Activated T-cell treated with anti-CD3 and anti-CD28 coated beads, Interleukin-2, amount 50 U/mL, for 1 hour (primary cell): ENCODE results near the gene POLE.

Experiments used
- DNase-seq: peaks from one replicate; pipeline ENCODE4 v3.0.0-alpha.2; 2020

POLE gene

GRCh38 chr12:132624910-132625630 is 62.1 kb downstream of the POLE start:
- no peak for DNase-seq

DNA sequence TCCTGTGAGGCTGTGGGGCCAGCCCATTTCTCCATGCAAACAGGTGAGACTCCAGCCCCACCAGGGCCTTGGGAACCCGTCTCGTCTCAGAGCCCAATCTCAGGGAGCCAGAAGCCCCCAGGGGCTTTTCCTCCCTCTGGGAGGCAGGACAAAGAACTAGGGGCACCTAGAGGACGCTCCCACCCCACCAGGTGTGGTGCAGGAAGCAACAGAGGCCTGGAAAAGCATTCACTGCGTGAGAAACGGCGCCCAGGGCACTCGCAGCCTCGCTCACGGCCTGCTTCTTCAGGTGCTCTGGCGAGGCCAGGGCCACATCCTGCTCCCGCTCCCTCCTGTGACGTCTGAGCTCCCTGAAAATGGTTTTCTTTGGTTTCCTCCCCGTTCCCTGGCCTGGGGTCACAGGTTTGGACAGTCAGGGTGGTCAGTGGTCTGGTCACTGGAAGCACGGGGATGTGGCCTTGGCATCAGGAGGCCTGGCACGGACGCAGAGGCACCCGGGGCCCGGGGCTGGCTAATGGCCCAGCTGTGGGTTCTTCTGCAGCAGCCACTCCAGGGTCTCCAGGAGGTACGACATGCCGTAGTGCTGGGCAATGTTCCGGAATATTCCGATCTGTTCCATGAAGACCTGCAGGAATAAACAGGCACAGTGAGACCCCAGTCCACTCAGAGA is 62.8 kb downstream of the POLE start:
- DNase-seq: no peak

DNA sequence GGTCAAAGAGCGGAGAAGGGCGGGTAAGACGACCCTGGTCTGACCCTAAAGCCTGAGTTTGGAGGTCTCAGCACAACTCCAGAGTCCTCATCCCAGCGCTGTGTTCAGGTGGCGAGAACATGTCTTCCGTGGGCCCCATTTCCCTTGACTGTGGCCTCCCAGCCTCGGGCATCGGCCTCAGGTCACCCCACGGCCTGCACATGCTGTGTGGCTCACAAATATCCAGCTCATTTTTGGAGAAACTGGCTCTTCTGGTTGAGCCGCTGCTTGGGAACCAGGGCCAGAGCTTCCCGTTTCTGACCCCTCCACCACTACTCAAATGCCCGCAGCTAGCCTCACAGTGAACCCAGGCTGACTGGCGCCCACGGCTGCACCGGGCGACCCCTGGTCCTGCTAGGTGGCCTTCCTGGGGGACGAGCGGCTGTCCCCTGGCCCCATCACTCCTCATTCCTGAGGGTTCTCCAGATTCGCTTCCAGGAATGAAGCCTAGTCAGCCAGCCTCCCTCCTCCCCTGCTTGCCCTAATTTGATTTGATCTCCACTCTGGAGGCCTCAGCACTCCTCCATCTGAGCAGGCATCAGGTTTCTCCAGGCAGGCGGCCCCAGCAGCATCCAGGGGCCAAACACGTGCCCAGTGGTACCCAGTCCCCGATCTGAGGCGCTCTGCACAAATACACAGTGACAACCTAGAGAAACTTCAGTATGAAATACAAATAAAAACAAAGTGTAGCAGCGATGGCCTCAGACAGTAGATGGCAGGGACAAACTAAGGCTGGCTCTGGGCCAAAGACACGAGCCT is 63.9 kb downstream of the POLE start:
- no peak for DNase-seq

GRCh38 chr12:132622437-132623071 is 64.6 kb downstream of the POLE start:
- DNase-seq: no peak

DNA sequence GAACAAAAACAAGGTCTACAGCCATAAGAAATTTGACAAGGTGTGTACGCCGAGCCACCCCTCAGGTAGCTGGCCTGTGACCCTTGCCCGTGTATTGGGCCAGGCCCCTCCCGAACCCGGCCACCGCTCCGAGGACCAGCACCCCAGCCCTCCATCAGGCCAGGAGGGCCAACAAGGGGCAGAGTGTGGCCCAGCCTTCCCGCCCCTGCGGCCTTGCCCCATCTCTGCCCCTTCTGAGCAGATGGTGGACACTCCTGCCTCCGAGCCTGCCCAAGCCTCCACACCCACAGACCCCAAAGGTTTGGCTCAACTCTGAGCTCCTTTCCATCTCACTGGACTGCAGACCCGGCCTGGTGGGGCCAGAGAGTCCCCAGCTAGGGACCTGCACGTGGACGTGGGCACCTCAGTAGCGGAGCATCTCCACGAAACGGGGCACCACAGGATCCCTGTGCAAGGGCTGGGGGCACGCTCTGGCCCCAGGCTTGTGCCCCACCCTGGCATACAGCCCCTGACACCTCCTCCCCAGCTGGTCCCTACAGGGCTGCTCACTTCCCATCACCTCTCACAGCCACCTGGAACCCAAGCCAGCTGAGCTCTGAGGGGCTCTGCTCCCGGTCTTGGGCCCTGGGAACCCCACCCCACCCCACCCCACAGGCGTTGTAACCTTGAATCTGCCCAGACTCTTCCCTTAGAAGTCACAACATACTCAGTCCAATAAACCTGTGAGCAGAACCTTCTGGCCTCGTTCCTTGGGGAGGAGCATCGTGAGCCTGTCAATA is 65.3 kb downstream of the POLE start:
- no peak for DNase-seq

- no peak for DNase-seq
Measured at GRCh38 chr12:132620899-132621656, 66.1 kb downstream of the POLE start.

DNA sequence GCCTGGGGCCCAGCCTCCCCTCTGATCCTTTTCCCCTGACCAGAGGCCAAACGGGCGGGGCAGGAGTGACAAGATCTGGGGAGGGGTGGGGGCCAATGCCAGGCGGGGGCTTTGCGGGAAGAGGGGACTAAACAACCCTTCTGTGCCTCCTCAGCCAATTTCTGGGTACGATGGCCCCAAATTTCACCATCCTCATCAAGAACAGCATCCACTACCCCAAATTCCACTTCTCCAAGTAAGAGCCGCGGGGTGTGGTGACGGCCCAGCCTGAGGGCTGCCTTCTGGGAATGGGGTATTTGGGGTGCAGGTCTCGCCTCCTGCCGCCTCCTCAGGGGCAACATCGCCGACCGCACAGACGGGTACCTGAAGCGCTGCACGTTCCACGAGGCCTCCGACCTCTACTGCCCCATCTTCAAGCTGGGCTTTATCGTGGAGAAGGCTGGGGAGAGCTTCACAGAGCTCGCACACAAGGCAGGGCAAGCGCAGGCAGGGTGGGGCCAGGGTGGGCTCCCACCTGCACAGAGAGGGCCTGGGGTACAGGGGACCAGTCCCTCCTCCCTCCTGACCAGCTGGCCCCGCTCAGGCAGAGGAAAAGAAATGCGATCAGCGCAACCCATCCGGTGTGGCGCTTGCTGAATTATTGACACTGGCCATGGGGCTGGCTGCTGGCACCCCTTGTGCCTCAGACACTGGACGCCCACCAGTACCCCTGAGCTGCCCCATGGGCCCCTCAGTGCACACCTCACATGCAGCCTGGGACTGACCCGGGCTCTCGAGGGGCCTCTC is 66.8 kb downstream of the POLE start:
- DNase-seq: no peak

DNA sequence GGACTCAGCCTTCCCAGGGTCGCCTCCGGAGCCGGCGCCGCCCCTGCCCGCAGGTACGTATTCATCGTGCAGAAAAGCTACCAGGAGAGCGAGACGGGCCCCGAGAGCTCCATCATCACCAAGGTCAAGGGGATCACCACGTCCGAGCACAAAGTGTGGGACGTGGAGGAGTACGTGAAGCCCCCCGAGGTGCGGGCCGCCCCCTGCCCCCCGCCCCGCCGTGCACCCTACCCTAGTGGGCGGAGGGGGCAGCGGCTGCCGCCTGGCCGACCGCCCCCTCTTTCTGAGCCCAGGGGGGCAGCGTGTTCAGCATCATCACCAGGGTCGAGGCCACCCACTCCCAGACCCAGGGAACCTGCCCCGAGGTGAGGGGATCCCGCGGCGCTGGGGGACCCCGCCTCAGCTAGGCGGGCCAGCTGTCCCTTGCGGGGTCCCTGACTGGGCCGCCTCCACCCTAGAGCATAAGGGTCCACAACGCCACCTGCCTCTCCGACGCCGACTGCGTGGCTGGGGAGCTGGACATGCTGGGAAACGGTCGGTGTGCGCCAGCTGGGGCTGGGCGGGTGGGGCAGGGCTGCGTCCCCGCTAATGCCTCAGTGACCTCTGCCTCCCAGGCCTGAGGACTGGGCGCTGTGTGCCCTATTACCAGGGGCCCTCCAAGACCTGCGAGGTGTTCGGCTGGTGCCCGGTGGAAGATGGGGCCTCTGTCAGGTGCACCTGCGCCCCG is 67.6 kb downstream of the POLE start:
- DNase-seq: no peak

- DNase-seq: no peak
Measured at GRCh38 chr12:132619071-132619385, 68.1 kb downstream of the POLE start.

DNA sequence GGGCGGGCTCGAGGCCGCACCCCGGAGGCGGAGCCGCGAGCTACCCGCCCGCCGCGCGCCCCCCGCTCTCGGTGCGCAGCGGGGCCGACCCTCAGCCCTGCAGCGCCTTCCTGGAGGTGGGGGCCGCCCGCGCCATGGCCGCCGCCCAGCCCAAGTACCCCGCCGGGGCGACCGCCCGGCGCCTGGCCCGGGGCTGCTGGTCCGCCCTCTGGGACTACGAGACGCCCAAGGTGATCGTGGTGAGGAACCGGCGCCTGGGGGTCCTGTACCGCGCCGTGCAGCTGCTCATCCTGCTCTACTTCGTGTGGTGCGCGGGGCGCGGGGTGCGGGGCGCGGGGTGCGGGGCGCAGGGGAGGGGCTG is 68.5 kb downstream of the POLE start, which contains the start of gene P2RX2:
Gene P2RX2 (plus strand): TSS at position 94 of the 361 bp plus-strand sequence. CDS start 41 bp downstream, at position 135.
- DNase-seq: no peak

GRCh38 chr12:132617822-132618682 is 69.1 kb downstream of the POLE start:
- DNase-seq: no peak

DNA sequence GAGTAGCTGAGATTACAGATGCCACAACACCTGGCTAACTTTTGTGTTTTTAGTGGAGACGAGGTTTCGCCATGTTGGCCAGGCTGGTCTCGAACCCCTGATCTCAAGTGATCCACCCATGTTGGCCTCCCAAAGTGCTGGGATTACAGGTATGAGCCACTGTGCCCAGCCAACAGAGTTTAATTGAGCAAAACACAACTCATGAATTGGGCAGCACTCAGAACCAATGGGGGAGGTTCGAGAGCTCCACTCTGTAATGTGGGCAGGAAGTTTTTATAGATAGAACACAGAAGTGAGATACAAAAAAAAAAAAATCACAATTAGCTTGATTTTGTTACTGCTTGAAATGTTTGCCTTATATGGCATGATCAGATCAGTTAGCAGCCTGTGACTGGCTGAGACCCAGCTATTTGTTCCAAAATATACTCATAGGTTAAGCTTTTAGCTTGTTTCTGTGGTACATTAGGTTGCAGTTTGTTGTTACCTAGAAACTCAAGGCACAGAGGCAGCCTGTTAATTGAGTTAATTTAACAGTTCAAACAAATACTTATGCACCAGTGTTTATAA is 69.9 kb downstream of the POLE start:
- DNase-seq: no peak

- DNase-seq: no peak
Measured at GRCh38 chr12:132615579-132616038, 71.5 kb downstream of the POLE start.

DNA sequence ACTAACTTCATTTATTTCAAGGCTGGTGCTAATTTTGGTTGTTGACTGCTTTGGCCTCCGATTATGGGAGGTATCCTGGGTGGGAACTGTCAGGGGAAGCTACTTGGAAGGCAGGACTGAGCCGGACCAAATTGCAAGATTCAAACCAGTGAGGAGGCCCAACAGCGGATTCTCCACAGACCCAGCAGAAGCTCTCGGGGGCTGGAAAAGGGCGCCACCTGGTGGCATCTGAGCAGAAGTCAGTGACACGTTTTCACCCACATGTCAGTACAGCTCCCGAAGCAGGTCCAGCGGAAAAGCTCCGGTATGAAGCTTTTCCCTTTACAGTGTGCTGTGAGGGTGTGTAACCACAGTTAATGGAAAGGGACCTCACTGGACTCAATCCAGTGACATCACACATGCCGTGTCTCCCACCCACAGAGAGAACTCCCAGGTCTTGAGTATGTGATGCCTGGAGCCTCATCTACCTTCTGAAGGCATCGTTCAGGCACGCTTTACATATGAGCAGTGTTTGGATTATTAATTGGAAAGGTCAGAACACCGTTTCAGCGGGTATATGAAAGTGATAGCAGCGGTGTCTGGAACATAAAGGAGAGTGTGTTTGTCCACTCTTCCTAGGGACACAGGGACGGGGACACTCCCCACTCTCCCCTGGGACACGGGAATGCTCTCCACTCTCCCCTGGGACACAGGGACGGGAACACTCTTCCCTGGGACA is 72.1 kb downstream of the POLE start:
- DNase-seq: peak; percentile 79

DNA sequence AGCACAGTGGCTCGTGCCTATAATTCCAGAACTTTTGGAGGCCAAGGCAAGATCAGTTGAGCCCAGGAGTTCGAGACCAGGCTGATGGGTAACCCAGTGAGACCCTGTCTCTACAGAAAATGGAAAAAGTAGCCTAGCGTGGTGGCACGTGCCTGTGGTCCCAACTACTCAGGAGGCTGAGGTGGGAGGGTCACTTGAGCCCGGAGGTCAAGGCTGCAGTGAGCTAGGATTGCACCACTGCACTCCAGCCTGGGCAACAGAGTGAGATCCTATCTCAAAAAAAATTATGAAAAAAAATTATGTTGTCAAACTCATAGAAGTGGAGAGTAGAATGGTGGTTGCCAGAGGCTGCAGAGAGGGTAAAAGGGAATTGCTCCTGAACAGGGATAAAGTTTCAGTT is 73.1 kb downstream of the POLE start:
- DNase-seq: no peak

DNA sequence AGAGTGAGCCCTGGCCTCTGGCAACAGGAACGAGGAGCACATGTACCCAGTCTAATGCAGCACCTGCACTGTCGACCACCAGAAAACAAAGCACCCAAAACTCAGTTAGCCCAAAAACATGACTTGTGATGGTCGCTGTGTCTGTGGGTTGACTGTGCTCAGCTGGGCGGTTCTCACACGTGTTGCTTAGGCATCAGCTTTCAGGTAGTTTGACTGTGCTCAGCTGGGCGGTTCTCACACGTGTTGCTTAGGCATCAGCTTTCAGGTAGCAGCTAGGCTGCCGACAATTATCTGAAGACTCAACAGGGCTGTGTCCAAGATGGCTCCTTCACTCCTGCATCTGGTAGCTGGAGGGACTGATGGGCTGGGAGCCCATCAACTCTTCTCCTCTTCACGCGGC is 75.5 kb downstream of the POLE start:
- no peak for DNase-seq

GRCh38 chr12:132610866-132611602 is 76.1 kb downstream of the POLE start:
- no peak for DNase-seq
